Thyroid gland (tissue), 4 donors: ENCODE results near the gene MOBP. TPM values are rescaled to one million over a fixed set of nuclear protein-coding genes. Genes with fewer than 3 reads are reported as not detected.

Source experiments
- DNase-seq, 2 donors: peaks; one replicate each; pipeline ENCODE4 v3.0.0-alpha.2; 2019
- H3K27ac ChIP-seq, 3 donors: fragments of 200-600 bp; sonication (generic); 1 replicate in 2 of 3; 2 replicates in 1 of 3; pipeline ENCODE4 v1.5.1; 2016 to 2019; ENCODE audit warnings: mild to moderate bottlenecking in 1 of 3, moderate library complexity in 1 of 3
- H3K27me3 ChIP-seq: fragments of 200-600 bp; sonication (generic); one replicate; pipeline ENCODE4 v1.5.1; 2019
- H3K36me3 ChIP-seq, 2 donors: fragments of 200-600 bp; sonication (generic); one replicate each; pipeline ENCODE4 v1.5.1; 2016 to 2019
- H3K4me1 ChIP-seq, 2 donors: fragments of 200-600 bp; sonication (generic); one replicate each; pipeline ENCODE4 v1.5.1; 2017 to 2019
- H3K4me3 ChIP-seq, 3 donors: fragments of 200-600 bp; sonication (generic); replicated peaks in 1 of 3; 1 replicate in 2 of 3; 2 replicates in 1 of 3; pipeline ENCODE4 v1.5.1; 2016; ENCODE audit warnings: mild to moderate bottlenecking in 1 of 3
- H3K9me3 ChIP-seq: fragments of 200-600 bp; sonication (generic); one replicate; pipeline ENCODE4 v1.5.1; 2017
- POLR2A ChIP-seq, 2 donors: fragments of 450-650 bp; IDR thresholded peaks; one replicate each; pipeline ENCODE4 v1.6.1; 2017; ENCODE audit warnings: antibody characterized with exemption in 2 of 2, mild to moderate bottlenecking in 2 of 2, moderate library complexity in 1 of 2
- WGBS, 2 donors: methylation state at CpG; one replicate each; pipeline ENCODE4 v1.1.5; 2017; 5-methylcytosine and 5-hydroxymethylcytosine counted together
- intact Hi-C: fragments of 100-400 bp; cut with DNase I; formaldehyde crosslinking; loops from one replicate; pipeline ENCODE4 v1.15.1; 2023
- total RNA-seq, 4 donors: library from RNA; depleted of rRNA; stranded (reverse); fragments of >200 nt; gene quantifications; one replicate each; pipeline ENCODE4 v1.2.3, GENCODE V29; 2016
- TF ChIP-seq, protein P1 (sequence below), 6 experiments: fragments of 200-600 bp in 3 of 6; fragments of 450-650 bp in 3 of 6; sonication (generic) in 3 of 6; IDR thresholded peaks; one replicate each; pipeline ENCODE4 v1.5.1; 2016 to 2019; ENCODE audit warnings: antibody characterized with exemption in 6 of 6, mild to moderate bottlenecking in 2 of 6, inconsistent platforms in 1 of 6, moderate library complexity in 1 of 6

The MOBP gene
- total RNA-seq, 4 donors from 2014 or later = not detected

DNA sequence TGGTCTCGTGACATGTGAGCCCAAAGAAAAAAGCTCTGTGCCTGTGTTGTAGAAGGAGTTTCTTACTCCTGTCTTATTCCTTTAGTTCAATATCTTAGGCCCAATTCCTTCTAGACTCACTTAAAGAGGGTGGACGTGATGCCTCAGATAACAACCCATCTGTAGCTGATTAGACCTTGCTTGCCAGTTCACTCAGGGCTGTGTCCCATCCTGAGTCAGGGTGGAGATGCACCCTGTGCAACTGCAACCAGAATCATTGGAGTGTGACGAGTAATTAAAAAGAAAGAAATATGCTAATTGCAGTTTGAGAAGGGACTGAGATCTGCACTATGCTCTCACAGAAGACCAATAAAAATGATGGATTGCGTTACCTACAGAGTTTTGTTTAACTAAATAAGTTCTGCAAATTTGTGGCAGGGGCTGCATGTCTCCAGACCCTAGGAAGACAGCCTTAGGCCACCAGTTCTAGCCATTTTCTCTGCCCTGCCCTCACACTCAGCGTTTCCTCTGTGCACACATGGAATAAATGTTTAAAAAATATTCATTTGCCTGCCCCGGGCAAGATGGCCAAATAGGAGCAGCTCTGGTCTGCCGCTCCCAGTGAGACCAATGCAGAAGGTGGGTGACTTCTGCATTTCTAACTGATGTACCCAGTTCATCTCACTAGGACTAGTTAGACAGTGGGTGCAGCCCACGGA is 83.0 kb downstream of the MOBP start:
- Histone ChIP-seq H3K27me3 (no peaks in the 10 kb centered on the region), H3K27ac (no peak overlapping the region), H3K9me3 (no peaks in the 10 kb centered on the region), H3K4me1 (no peaks in the 10 kb centered on the region), H3K4me3 (no peak overlapping the region), H3K36me3 (no peaks in the 10 kb centered on the region)
- TF ChIP-seq POLR2A (IDR thresholded peaks at IDR 0.05) = no peak
- TF ChIP-seq, protein P1, sequence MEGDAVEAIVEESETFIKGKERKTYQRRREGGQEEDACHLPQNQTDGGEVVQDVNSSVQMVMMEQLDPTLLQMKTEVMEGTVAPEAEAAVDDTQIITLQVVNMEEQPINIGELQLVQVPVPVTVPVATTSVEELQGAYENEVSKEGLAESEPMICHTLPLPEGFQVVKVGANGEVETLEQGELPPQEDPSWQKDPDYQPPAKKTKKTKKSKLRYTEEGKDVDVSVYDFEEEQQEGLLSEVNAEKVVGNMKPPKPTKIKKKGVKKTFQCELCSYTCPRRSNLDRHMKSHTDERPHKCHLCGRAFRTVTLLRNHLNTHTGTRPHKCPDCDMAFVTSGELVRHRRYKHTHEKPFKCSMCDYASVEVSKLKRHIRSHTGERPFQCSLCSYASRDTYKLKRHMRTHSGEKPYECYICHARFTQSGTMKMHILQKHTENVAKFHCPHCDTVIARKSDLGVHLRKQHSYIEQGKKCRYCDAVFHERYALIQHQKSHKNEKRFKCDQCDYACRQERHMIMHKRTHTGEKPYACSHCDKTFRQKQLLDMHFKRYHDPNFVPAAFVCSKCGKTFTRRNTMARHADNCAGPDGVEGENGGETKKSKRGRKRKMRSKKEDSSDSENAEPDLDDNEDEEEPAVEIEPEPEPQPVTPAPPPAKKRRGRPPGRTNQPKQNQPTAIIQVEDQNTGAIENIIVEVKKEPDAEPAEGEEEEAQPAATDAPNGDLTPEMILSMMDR (IDR thresholded peaks at IDR 0.05) = no peak
- 83% methylated on average over 8 of the region's 8 CpGs for WGBS, 2 donors
- intact Hi-C loops = no loop called here
- DNase-seq = no peak

Other genes with a start within 250 kb of the MOBP start
- gene CX3CR1, start 187.6 kb upstream of the MOBP start, total RNA-seq = 1 to 10 TPM in 2 of 4 donors, under 1 TPM in 1, not detected in 1; 0.27 to 1.9 (median 1.1) TPM
- gene CCR8, start 138.0 kb upstream of the MOBP start, total RNA-seq = not detected
- 10 to 100 TPM; 45.6 to 71.6 (median 54.9) TPM for gene SLC25A38, start 84.3 kb upstream of the MOBP start, total RNA-seq
- 1,000 to 10,000 TPM in 1 of 4 donors, 100 to 1,000 TPM in 3; 570 to 1,162 (median 852) TPM for gene RPSA, start 61.0 kb upstream of the MOBP start, total RNA-seq